Astrocyte (in vitro differentiated cells and primary cell): ENCODE data around the gene LIPC.

Experiments used
- EZH2 ChIP-seq: IDR thresholded peaks from 2 replicates; pipeline ENCODE4 v1.6.1; 2012; ENCODE audit warnings: mild to moderate bottlenecking, low read length, inconsistent platforms; ENCODE audit not compliant: insufficient read depth
- TF ChIP-seq, protein P1 (sequence below): IDR thresholded peaks from 2 replicates; pipeline ENCODE4 v1.5.1; 2011; ENCODE audit warnings: low read depth, mild to moderate bottlenecking, inconsistent platforms, low read length, moderate library complexity; ENCODE audit not compliant: insufficient read depth

DNA sequence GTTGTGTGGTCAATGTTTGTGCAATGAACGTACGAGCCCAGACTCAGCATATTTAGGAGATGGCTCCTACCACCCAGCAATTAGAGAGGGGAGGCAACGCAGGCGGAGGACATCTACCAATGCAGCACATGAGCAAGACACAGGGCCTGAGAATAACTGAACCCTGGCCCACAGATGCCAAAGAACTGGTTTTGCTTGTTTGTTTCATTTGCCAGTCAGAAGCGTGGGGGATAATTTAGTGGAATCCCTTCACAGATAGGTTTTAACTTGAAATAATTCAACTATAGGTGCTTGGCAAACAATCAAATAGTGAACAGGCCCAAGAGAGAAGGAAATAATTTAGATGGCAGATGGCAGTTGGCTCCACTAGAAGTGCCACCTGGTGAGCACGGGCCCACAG is 54.8 kb downstream of the LIPC start:
- TF ChIP-seq, protein P1, sequence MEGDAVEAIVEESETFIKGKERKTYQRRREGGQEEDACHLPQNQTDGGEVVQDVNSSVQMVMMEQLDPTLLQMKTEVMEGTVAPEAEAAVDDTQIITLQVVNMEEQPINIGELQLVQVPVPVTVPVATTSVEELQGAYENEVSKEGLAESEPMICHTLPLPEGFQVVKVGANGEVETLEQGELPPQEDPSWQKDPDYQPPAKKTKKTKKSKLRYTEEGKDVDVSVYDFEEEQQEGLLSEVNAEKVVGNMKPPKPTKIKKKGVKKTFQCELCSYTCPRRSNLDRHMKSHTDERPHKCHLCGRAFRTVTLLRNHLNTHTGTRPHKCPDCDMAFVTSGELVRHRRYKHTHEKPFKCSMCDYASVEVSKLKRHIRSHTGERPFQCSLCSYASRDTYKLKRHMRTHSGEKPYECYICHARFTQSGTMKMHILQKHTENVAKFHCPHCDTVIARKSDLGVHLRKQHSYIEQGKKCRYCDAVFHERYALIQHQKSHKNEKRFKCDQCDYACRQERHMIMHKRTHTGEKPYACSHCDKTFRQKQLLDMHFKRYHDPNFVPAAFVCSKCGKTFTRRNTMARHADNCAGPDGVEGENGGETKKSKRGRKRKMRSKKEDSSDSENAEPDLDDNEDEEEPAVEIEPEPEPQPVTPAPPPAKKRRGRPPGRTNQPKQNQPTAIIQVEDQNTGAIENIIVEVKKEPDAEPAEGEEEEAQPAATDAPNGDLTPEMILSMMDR = no peak
- no peak for TF ChIP-seq EZH2
